ENCODE data around the gene HACD2.

- TF ChIP-seq CTCF (IDR thresholded peaks at IDR 0.05) = no peak
- no peak for TF ChIP-seq EP300 (IDR thresholded peaks at IDR 0.05)
- TF ChIP-seq POLR2A (IDR thresholded peaks at IDR 0.05) = no peak
Observed at GRCh38 chr3:123523023-123523412, 61.8 kb downstream of the HACD2 start.

All from stomach (tissue), 4 donors.